Body of pancreas (tissue), 4 donors: Measurements from ENCODE around the gene ARHGAP6. TPM values are rescaled to one million over a fixed set of nuclear protein-coding genes. Genes with fewer than 3 reads are reported as not detected.

ENCODE experiments used
- ATAC-seq: fragments of 150-250 bp; one replicate; pipeline ENCODE4 v1.9.1; 2016
- DNase-seq, 4 donors: peaks; one replicate each; pipeline ENCODE4 v3.0.0-alpha.2; 2019
- H3K27ac ChIP-seq, 4 donors: fragments of 200-600 bp; sonication (generic); 1 replicate in 3 of 4; 2 replicates in 1 of 4; pipeline versions ENCODE4 v1.5.1 to v1.6.1; 2016 to 2019; ENCODE audit warnings: mild to moderate bottlenecking in 1 of 4, mixed read lengths in 1 of 4, moderate library complexity in 1 of 4
- H3K27me3 ChIP-seq, 2 donors: fragments of 200-600 bp; sonication (generic); one replicate each; pipeline ENCODE4 v1.6.0; 2016; ENCODE audit warnings: mild to moderate bottlenecking in 1 of 2
- H3K36me3 ChIP-seq, 2 donors: fragments of 200-600 bp; sonication (generic); replicated peaks in 1 of 2; 2 replicates each; pipeline ENCODE4 v1.5.1; 2016; ENCODE audit warnings: low read depth in 2 of 2; ENCODE audit not compliant: insufficient read depth in 1 of 2
- H3K4me1 ChIP-seq: fragments of 200-600 bp; sonication (generic); one replicate; pipeline ENCODE4 v1.6.0; 2016
- H3K4me3 ChIP-seq, 2 donors: fragments of 200-600 bp; sonication (generic); 1 replicate in 1 of 2; 2 replicates in 1 of 2; pipeline ENCODE4 v1.5.1; 2016 to 2019
- H3K9me3 ChIP-seq, 3 donors: fragments of 200-600 bp; sonication (generic); 1 replicate in 2 of 3; 2 replicates in 1 of 3; pipeline ENCODE4 v1.5.1; 2016
- POLR2A ChIP-seq, 3 donors: fragments of 450-650 bp; IDR thresholded peaks; one replicate each; pipeline ENCODE4 v1.6.1; 2016; ENCODE audit warnings: antibody characterized with exemption in 3 of 3, mild to moderate bottlenecking in 2 of 3
- WGBS, 2 donors: methylation state at CpG; one replicate each; pipeline ENCODE4 v1.1.5; 2017; 5-methylcytosine and 5-hydroxymethylcytosine counted together
- intact Hi-C: fragments of 100-400 bp; cut with DNase I; formaldehyde crosslinking; loops from one replicate; pipeline ENCODE4 v1.15.1; 2023
- total RNA-seq, 2 donors: library from RNA; depleted of rRNA; stranded (reverse); fragments of >200 nt; gene quantifications; one replicate each; pipeline ENCODE4 v1.1.0, GENCODE V29; 2016
- TF ChIP-seq, protein P1 (sequence below), 7 experiments: fragments of 450-650 bp in 4 of 7; fragments of 200-600 bp in 3 of 7; sonication (generic) in 3 of 7; IDR thresholded peaks; one replicate each; pipeline ENCODE4 v1.5.1; 2016 to 2019; ENCODE audit warnings: antibody characterized with exemption in 7 of 7

ARHGAP6 gene
- total RNA-seq, 2 donors from 2014 or later: 2.3 to 10.9 TPM

DNA sequence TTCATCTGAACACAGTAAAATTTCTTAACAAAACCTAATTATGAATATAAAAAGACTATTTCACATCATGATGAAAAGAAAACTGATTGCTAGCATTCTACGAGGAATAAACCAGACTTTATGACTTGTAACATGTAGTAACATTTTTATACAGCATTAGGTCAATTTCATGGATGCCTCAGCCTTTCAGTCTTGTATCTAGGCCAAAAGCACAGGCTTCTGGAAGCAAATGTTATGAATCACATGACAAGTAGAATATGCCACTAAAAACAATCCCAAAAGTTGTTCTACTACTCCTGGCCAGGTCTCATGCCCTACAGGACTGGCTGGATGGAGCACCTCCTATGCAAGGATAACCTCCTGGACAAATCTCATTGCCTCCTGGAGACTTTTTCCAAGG lies 101.2 kb downstream of the ARHGAP6 start:
- TF ChIP-seq, protein P1, sequence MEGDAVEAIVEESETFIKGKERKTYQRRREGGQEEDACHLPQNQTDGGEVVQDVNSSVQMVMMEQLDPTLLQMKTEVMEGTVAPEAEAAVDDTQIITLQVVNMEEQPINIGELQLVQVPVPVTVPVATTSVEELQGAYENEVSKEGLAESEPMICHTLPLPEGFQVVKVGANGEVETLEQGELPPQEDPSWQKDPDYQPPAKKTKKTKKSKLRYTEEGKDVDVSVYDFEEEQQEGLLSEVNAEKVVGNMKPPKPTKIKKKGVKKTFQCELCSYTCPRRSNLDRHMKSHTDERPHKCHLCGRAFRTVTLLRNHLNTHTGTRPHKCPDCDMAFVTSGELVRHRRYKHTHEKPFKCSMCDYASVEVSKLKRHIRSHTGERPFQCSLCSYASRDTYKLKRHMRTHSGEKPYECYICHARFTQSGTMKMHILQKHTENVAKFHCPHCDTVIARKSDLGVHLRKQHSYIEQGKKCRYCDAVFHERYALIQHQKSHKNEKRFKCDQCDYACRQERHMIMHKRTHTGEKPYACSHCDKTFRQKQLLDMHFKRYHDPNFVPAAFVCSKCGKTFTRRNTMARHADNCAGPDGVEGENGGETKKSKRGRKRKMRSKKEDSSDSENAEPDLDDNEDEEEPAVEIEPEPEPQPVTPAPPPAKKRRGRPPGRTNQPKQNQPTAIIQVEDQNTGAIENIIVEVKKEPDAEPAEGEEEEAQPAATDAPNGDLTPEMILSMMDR (IDR thresholded peaks at IDR 0.05): no peak
- TF ChIP-seq POLR2A (IDR thresholded peaks at IDR 0.05): no peak
- DNase-seq (no peak), ATAC-seq (no peak)
- Histone ChIP-seq H3K36me3 (no peaks in the 10 kb centered on the region), H3K9me3 (no peaks in the 10 kb centered on the region), H3K4me3 (no peak overlapping the region), H3K4me1 (no peaks in the 10 kb centered on the region), H3K27ac (no peak overlapping the region), H3K27me3 (no peaks in the 10 kb centered on the region)
- intact Hi-C loops: no loop called here
- WGBS, 2 donors: 58 to 76% methylated on average over 1 of the region's 1 CpG

DNA sequence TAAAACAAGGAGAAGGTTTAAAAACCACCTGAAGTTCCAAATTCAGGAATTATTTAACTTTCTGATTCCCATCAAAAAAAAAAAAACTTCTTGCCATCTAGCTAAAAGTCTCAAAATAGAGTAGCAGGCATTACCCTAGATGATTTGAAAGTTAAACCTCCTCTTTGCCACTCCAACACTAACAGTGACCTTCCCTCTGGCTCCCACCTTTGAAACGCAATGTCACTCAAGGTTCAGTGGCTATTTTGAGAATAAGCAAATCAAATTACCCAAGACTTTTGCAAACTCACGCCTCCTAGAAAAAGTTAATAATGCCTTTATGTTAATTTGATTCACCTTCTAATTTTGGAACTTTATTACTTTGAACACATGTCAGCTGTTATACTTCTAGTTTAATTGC lies 103.2 kb downstream of the ARHGAP6 start:
- no peaks in the 10 kb centered on the region for H3K4me1 ChIP-seq
- TF ChIP-seq, protein P1 (IDR thresholded peaks at IDR 0.05): no peak
- no peak for TF ChIP-seq POLR2A (IDR thresholded peaks at IDR 0.05)

DNA sequence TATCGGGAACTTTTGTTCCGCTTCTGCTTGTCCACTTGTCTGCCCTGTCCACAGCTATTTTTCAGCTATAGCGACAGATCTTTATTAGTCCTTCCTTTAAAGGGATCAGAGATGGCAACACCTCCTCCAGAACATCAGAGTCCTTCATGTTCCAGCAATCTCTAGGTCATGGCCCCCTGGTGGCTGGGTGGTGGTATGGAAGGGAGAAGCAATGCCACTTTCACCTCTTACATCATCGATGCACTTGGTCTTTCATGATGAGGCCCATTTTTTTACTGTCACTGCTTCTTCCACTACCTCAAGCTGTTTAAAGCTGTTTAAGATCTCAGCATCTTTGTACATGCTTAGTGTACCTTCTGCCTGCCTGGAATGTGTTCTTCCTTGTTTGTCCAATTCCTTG lies 106.7 kb downstream of the ARHGAP6 start:
- 97 to 100% methylated on average over 4 of the region's 4 CpGs for WGBS, 2 donors
- no peaks in the 10 kb centered on the region for H3K36me3 ChIP-seq
- H3K9me3 ChIP-seq: no peaks in the 10 kb centered on the region
- no peak overlapping the region for H3K4me3 ChIP-seq
- no peaks in the 10 kb centered on the region for H3K4me1 ChIP-seq
- intact Hi-C loops: no loop called here
- no peak overlapping the region for H3K27ac ChIP-seq
- DNase-seq (peak in 1 of 4 donors; percentile 13), ATAC-seq (no peak)
- H3K27me3 ChIP-seq: no peaks in the 10 kb centered on the region
- no peak for TF ChIP-seq POLR2A (IDR thresholded peaks at IDR 0.05)
- TF ChIP-seq, protein P1 (IDR thresholded peaks at IDR 0.05): peak in 3 of 7 experiments; percentile 6

More for the DNA sequence above, 103.2 kb downstream of the ARHGAP6 start:
- no peaks in the 10 kb centered on the region for H3K27me3 ChIP-seq
- H3K36me3 ChIP-seq: no peaks in the 10 kb centered on the region
- H3K27ac ChIP-seq: no peak overlapping the region
- 78 to 90% methylated on average over 2 of the region's 2 CpGs for whole genome bisulfite sequencing, 2 donors
- ATAC-seq (no peak), DNase-seq (no peak)
- no peak overlapping the region for H3K4me3 ChIP-seq
- intact Hi-C loops: no loop called here
- no peaks in the 10 kb centered on the region for H3K9me3 ChIP-seq

DNA sequence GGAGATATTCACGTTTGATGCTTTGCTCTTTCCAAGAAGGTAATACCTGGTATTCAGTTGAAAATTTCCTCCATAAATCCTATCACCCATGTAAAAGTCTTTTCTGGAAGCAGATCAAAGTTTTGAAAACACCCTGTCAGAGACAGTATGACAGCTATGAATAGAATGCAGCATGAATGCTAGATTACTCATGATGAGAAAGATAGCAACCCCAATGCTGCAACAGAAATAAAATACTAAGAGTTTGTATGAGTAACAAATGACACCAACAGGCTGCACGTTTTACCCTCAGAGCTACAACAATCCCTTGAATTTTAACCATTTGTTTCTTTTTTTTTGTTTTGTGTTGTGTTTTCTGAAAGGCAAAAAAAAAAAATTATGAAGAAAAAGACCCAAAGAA lies 108.6 kb downstream of the ARHGAP6 start:
- TF ChIP-seq, protein P1 (IDR thresholded peaks at IDR 0.05): no peak
- TF ChIP-seq POLR2A (IDR thresholded peaks at IDR 0.05): no peak
- intact Hi-C loops: no loop called here
- WGBS, 2 donors: 23 to 31% methylated on average over 2 of the region's 2 CpGs

DNA sequence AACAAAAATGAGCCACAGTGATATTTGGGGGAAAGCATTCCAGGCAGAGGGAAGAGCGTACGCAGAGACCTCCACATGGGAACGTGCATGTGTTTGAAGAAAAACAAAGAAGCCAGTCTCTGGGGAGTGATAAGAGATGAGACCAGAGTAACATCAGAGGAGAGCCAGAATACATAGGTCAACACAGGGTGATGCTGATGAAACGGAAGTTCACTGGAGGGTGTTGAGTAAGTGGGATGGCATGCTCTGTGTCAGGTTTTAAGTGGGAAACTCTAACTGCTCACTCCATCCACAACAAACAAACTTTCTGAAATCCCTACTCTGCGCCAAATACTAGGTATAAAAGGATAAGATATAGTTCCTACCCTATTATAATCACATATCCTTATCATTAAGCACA lies 110.0 kb downstream of the ARHGAP6 start:
- no peak for ATAC-seq
- H3K4me1 ChIP-seq: no peaks in the 10 kb centered on the region
- intact Hi-C loops: no loop called here
- H3K4me3 ChIP-seq: no peak overlapping the region
- no peaks in the 10 kb centered on the region for H3K27me3 ChIP-seq
- H3K27ac ChIP-seq: no peak overlapping the region
- H3K9me3 ChIP-seq: no peaks in the 10 kb centered on the region
- WGBS, 2 donors: 57 to 67% methylated on average over 5 of the region's 5 CpGs
- H3K36me3 ChIP-seq: no peaks in the 10 kb centered on the region
- no peak for DNase-seq
- TF ChIP-seq POLR2A (IDR thresholded peaks at IDR 0.05): no peak
- TF ChIP-seq, protein P1 (IDR thresholded peaks at IDR 0.05): no peak

More for the DNA sequence above, 108.6 kb downstream of the ARHGAP6 start:
- H3K27me3 ChIP-seq: no peaks in the 10 kb centered on the region
- ATAC-seq (no peak), DNase-seq (no peak)
- H3K4me3 ChIP-seq: no peak overlapping the region
- H3K27ac ChIP-seq: no peak overlapping the region
- no peaks in the 10 kb centered on the region for H3K9me3 ChIP-seq
- H3K36me3 ChIP-seq: no peaks in the 10 kb centered on the region
- H3K4me1 ChIP-seq: no peaks in the 10 kb centered on the region
